ENCODE results near the gene MMP8.

The MMP8 gene

DNA sequence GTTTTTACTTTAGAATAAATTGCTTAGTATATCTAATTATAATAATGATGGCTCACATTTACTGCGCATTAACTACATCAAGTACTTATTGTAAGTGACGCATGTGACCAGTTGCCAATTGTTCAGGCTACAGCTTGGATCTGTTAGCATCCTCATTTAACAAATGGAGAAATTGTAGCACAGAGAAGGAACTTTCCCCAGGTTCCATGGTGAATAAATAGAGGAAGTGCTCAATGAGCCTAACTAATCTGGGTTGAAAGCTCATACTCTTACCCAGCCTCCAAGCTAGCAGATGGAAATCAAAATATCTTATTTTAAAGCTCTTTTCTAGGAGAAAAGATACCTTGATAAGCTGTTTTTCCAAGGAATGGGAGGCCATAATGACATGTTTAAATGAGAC lies 39.0 kb downstream of the MMP8 start:
- no peak for TF ChIP-seq EZH2 (IDR thresholded peaks at IDR 0.05; ENCODE audit: borderline replicate concordance, low read length)
- TF ChIP-seq, protein P1, sequence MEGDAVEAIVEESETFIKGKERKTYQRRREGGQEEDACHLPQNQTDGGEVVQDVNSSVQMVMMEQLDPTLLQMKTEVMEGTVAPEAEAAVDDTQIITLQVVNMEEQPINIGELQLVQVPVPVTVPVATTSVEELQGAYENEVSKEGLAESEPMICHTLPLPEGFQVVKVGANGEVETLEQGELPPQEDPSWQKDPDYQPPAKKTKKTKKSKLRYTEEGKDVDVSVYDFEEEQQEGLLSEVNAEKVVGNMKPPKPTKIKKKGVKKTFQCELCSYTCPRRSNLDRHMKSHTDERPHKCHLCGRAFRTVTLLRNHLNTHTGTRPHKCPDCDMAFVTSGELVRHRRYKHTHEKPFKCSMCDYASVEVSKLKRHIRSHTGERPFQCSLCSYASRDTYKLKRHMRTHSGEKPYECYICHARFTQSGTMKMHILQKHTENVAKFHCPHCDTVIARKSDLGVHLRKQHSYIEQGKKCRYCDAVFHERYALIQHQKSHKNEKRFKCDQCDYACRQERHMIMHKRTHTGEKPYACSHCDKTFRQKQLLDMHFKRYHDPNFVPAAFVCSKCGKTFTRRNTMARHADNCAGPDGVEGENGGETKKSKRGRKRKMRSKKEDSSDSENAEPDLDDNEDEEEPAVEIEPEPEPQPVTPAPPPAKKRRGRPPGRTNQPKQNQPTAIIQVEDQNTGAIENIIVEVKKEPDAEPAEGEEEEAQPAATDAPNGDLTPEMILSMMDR (IDR thresholded peaks at IDR 0.05; ENCODE audit: low read length), result no peak
- no peaks in the 10 kb centered on the region for H3F3A ChIP-seq (ENCODE audit: insufficient read depth, low read length)
- no peaks in the 10 kb centered on the region for H3K9me2 ChIP-seq (ENCODE audit: low read depth, low read length)
- no peaks in the 10 kb centered on the region for H3K9me3 ChIP-seq (ENCODE audit: low read length)
- H3K9ac ChIP-seq (ENCODE audit: low read length), result no peak overlapping the region
- H3K36me3 ChIP-seq (ENCODE audit: insufficient read depth, low read length), result no peaks in the 10 kb centered on the region
- no peaks in the 10 kb centered on the region for H3K79me2 ChIP-seq (ENCODE audit: insufficient read depth, low read length)
- no peak overlapping the region for H2AFZ ChIP-seq (ENCODE audit: low read length)
- no peak overlapping the region for H3K4me3 ChIP-seq (ENCODE audit: low read depth, low read length, poor library complexity, severe bottlenecking)
- no peaks in the 10 kb centered on the region for H3K27me3 ChIP-seq (ENCODE audit: insufficient read depth, low read length)
- no peak overlapping the region for H3K4me2 ChIP-seq (ENCODE audit: low read length)
- no peak overlapping the region for H3K27ac ChIP-seq (ENCODE audit: low read depth, low read length, poor library complexity, severe bottlenecking)
- no peaks in the 10 kb centered on the region for H4K20me1 ChIP-seq (ENCODE audit: insufficient read depth, low read length)
- no peaks in the 10 kb centered on the region for H3K4me1 ChIP-seq (ENCODE audit: insufficient read depth, low read length, severe bottlenecking)

DNA sequence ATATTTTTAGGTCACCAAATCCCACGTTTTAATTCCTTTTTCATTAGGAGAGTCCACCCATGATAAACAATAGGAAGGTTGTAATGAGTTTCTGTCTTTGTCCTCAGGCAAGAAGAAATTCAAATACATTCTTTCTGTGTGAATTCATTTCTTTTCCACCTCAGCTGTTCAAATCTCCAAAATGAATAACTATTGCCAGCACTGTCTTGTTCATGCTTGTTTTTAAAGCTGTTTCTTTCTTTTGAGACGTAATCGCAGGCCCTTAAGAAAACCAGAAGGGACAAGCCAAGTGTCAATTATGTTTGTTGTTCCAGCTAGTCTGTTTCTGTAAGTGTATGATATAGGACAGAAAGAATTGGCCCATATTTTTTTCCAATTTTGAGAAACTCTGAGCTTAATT lies 39.4 kb downstream of the MMP8 start:
- Histone ChIP-seq H3K9ac (ENCODE audit: low read length) (no peak overlapping the region), H3K4me1 (ENCODE audit: insufficient read depth, low read length, severe bottlenecking) (no peaks in the 10 kb centered on the region), H3K9me2 (ENCODE audit: low read depth, low read length) (no peaks in the 10 kb centered on the region), H3K4me2 (ENCODE audit: low read length) (no peak overlapping the region), H3K4me3 (ENCODE audit: low read depth, low read length, poor library complexity, severe bottlenecking) (no peak overlapping the region), H4K20me1 (ENCODE audit: insufficient read depth, low read length) (no peaks in the 10 kb centered on the region), H3K36me3 (ENCODE audit: insufficient read depth, low read length) (no peaks in the 10 kb centered on the region), H3K9me3 (ENCODE audit: low read length) (no peaks in the 10 kb centered on the region), H3K27ac (ENCODE audit: low read depth, low read length, poor library complexity, severe bottlenecking) (no peak overlapping the region), H3K79me2 (ENCODE audit: insufficient read depth, low read length) (no peaks in the 10 kb centered on the region), H3F3A (ENCODE audit: insufficient read depth, low read length) (no peaks in the 10 kb centered on the region), H2AFZ (ENCODE audit: low read length) (no peak overlapping the region), H3K27me3 (ENCODE audit: insufficient read depth, low read length) (no peaks in the 10 kb centered on the region)
- no peak for TF ChIP-seq EZH2 (IDR thresholded peaks at IDR 0.05; ENCODE audit: borderline replicate concordance, low read length)
- TF ChIP-seq, protein P1 (IDR thresholded peaks at IDR 0.05; ENCODE audit: low read length), result no peak

DNA sequence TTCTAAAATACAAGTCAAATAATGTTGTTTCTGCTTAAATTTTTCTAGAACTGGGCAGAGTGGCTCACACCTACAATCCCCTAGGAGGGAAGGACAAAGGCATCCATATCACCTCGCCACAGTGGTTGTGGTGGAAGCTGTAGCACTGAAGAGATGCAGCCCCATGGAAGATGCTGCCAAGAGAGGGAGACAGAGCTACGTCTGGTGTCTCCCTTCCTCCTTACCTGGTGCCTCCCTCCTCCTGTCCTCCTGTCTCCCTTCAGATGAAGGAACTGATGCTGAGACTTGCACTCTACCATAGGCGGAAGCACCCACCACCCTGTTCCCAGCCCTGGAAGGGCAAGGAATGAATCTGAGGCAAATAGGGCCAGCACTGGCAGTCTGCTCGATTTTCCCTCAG lies 41.5 kb downstream of the MMP8 start:
- H2AFZ ChIP-seq (ENCODE audit: low read length), result no peak overlapping the region
- H3K4me3 ChIP-seq (ENCODE audit: low read depth, low read length, poor library complexity, severe bottlenecking), result no peak overlapping the region
- no peaks in the 10 kb centered on the region for H4K20me1 ChIP-seq (ENCODE audit: insufficient read depth, low read length)
- TF ChIP-seq EZH2 (IDR thresholded peaks at IDR 0.05; ENCODE audit: borderline replicate concordance, low read length), result no peak
- TF ChIP-seq, protein P1 (IDR thresholded peaks at IDR 0.05; ENCODE audit: low read length), result no peak
- H3K79me2 ChIP-seq (ENCODE audit: insufficient read depth, low read length), result no peaks in the 10 kb centered on the region
- no peak overlapping the region for H3K9ac ChIP-seq (ENCODE audit: low read length)
- H3F3A ChIP-seq (ENCODE audit: insufficient read depth, low read length), result no peaks in the 10 kb centered on the region
- H3K27me3 ChIP-seq (ENCODE audit: insufficient read depth, low read length), result no peaks in the 10 kb centered on the region; the same call in 1 of the 2 replicates
- no peak overlapping the region for H3K27ac ChIP-seq (ENCODE audit: low read depth, low read length, poor library complexity, severe bottlenecking)
- no peaks in the 10 kb centered on the region for H3K36me3 ChIP-seq (ENCODE audit: insufficient read depth, low read length)
- H3K9me3 ChIP-seq (ENCODE audit: low read length), result no peaks in the 10 kb centered on the region
- no peak overlapping the region for H3K4me2 ChIP-seq (ENCODE audit: low read length)
- no peaks in the 10 kb centered on the region for H3K4me1 ChIP-seq (ENCODE audit: insufficient read depth, low read length, severe bottlenecking)
- no peaks in the 10 kb centered on the region for H3K9me2 ChIP-seq (ENCODE audit: low read depth, low read length)
